Measurements from ENCODE around the gene PPP3R1.

The PPP3R1 gene

DNA sequence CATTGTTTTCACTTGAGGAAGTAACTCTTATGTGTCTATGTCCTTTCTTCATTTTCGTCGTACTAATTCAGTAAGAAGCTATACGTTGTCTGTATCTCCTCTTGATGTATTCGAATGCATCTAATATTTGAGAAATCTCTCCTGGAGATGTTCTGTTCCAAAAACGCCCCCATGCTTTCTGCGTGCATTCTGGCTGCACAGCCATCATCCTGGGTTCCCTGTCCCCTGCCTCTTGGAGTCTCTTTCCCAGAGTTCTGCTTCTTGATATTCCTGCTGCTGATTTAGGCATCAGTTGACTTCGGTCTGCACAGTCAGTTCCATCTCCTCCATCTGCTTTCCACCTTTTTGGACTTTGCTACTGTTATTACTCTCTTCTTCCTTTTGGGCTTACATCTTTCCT is 81.2 kb downstream of the PPP3R1 start:
- ChIA-PET CTCF (interaction anchor here (0.7 kb wide), 1 partner anchor 24 kb away, joined by 3 read pairs; no protein-coding TSS in a partner anchor), POLR2A (interaction anchor here (0.7 kb wide), 1 partner anchor 645 kb away, joined by 7 read pairs; no protein-coding TSS in a partner anchor)
- Histone ChIP-seq H3K36me3 (ENCODE audit: control insufficient read depth in 2 of 2, insufficient read depth in 1 of 2, low read length in 2 of 2) (peaks cover 36 to 71% of the 10 kb centered on the region in 2 experiments), H3K4me1 (ENCODE audit: control insufficient read depth, insufficient read depth, low read length) (peaks cover 7% of the 10 kb centered on the region), H3K4me3 (ENCODE audit: low read depth, low read length) (no peak overlapping the region), H3K27ac (ENCODE audit: extremely low read depth, low read depth, low read length) (no peak overlapping the region), H3K9me3 (ENCODE audit: control insufficient read depth, insufficient read depth, low read depth, low read length) (no peaks in the 10 kb centered on the region)
- TF ChIP-seq, protein P1, sequence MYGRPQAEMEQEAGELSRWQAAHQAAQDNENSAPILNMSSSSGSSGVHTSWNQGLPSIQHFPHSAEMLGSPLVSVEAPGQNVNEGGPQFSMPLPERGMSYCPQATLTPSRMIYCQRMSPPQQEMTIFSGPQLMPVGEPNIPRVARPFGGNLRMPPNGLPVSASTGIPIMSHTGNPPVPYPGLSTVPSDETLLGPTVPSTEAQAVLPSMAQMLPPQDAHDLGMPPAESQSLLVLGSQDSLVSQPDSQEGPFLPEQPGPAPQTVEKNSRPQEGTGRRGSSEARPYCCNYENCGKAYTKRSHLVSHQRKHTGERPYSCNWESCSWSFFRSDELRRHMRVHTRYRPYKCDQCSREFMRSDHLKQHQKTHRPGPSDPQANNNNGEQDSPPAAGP (tag by site-specific recombination; IDR thresholded peaks at IDR 0.05) = no peak
- no peak for TF ChIP-seq WT1 (tag by site-specific recombination; IDR thresholded peaks at IDR 0.05)

- Histone ChIP-seq H3K9me3 (ENCODE audit: control insufficient read depth, insufficient read depth, low read depth, low read length) (no peaks in the 10 kb centered on the region), H3K27ac (ENCODE audit: extremely low read depth, low read depth, low read length) (no peak overlapping the region), H3K36me3 (ENCODE audit: control insufficient read depth in 2 of 2, insufficient read depth in 1 of 2, low read length in 2 of 2) (peaks cover 29 to 65% of the 10 kb centered on the region in 2 experiments; a peak in 2 of 3 replicates), H3K4me3 (ENCODE audit: low read depth, low read length) (no peak overlapping the region), H3K4me1 (ENCODE audit: control insufficient read depth, insufficient read depth, low read length) (peaks cover 7% of the 10 kb centered on the region)
- ChIA-PET CTCF (interaction anchor here (0.5 to 1.7 kb wide), 3 partner anchors 9 to 27 kb away, joined by 3 to 6 read pairs (median 5); no protein-coding TSS in a partner anchor), POLR2A (no interaction called here)
- TF ChIP-seq ZNF37A (tag by site-specific recombination; IDR thresholded peaks at IDR 0.05) (no peak), ELK4 (IDR thresholded peaks at IDR 0.05; ENCODE audit: borderline replicate concordance, low read depth, low read length) (no peak), ZNF791 (tag by site-specific recombination; IDR thresholded peaks at IDR 0.05) (no peak), ZNF404 (tag by site-specific recombination; IDR thresholded peaks at IDR 0.05) (no peak), ZNF23 (tag by site-specific recombination; IDR thresholded peaks at IDR 0.05; ENCODE audit: borderline replicate concordance) (no peak), ZNF248 (tag by site-specific recombination; IDR thresholded peaks at IDR 0.05) (no peak), ZNF596 (tag by site-specific recombination; IDR thresholded peaks at IDR 0.05) (no peak), ZNF623 (tag by site-specific recombination; IDR thresholded peaks at IDR 0.05) (no peak), ZXDB (tag by site-specific recombination; IDR thresholded peaks at IDR 0.05) (no peak), ZNF510 (tag by site-specific recombination; IDR thresholded peaks at IDR 0.05; ENCODE audit: insufficient replicate concordance) (no peak), ZEB2 (tag by site-specific recombination; IDR thresholded peaks at IDR 0.05) (no peak), ZNF10 (tag by site-specific recombination; IDR thresholded peaks at IDR 0.05) (no peak), ZNF174 (tag by site-specific recombination; IDR thresholded peaks at IDR 0.05) (no peak), ZNF776 (tag by site-specific recombination; IDR thresholded peaks at IDR 0.05; ENCODE audit: borderline replicate concordance) (no peak), ZNF354C (tag by site-specific recombination; IDR thresholded peaks at IDR 0.05; ENCODE audit: borderline replicate concordance, low read depth) (no peak), ZNF585B (tag by site-specific recombination; IDR thresholded peaks at IDR 0.05) (no peak), ZNF830 (tag by site-specific recombination; IDR thresholded peaks at IDR 0.05; ENCODE audit: low read depth) (no peak), KLF1 (tag by site-specific recombination; IDR thresholded peaks at IDR 0.05) (no peak), SP7 (tag by site-specific recombination; IDR thresholded peaks at IDR 0.05) (no peak)
- TF ChIP-seq, protein P2, sequence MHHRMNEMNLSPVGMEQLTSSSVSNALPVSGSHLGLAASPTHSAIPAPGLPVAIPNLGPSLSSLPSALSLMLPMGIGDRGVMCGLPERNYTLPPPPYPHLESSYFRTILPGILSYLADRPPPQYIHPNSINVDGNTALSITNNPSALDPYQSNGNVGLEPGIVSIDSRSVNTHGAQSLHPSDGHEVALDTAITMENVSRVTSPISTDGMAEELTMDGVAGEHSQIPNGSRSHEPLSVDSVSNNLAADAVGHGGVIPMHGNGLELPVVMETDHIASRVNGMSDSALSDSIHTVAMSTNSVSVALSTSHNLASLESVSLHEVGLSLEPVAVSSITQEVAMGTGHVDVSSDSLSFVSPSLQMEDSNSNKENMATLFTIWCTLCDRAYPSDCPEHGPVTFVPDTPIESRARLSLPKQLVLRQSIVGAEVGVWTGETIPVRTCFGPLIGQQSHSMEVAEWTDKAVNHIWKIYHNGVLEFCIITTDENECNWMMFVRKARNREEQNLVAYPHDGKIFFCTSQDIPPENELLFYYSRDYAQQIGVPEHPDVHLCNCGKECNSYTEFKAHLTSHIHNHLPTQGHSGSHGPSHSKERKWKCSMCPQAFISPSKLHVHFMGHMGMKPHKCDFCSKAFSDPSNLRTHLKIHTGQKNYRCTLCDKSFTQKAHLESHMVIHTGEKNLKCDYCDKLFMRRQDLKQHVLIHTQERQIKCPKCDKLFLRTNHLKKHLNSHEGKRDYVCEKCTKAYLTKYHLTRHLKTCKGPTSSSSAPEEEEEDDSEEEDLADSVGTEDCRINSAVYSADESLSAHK (tag by site-specific recombination; IDR thresholded peaks at IDR 0.05) = no peak
These were observed 83.0 kb downstream of the PPP3R1 start for GRCh38 chr2:68169308-68169707.
